NT2/D1 (cell line): Measurements from ENCODE around the gene NXPH4.

Experiments
- SUZ12 ChIP-seq: IDR thresholded peaks from 2 replicates; pipeline ENCODE4 v1.6.1; 2011; ENCODE audit not compliant: insufficient read length, insufficient read depth; ENCODE audit errors: extremely low read depth
- YY1 ChIP-seq: IDR thresholded peaks from 2 replicates; pipeline ENCODE4 v1.6.1; 2011; ENCODE audit not compliant: insufficient read length, insufficient read depth
- ZNF274 ChIP-seq: IDR thresholded peaks from 2 replicates; pipeline ENCODE4 v1.6.1; 2011; ENCODE audit warnings: mild to moderate bottlenecking, low read depth, low read length

GRCh38 chr12:57242691-57243454 lies 26.3 kb downstream of the NXPH4 start:
- TF ChIP-seq ZNF274 (no peak), SUZ12 (no peak), YY1 (no peak)
